Activated CD4-positive, alpha-beta memory T cell treated with anti-CD3 and anti-CD28 coated beads for 36 hours (primary cell): Measurements from ENCODE around the gene MYL12B. TPM values are rescaled to one million over a fixed set of nuclear protein-coding genes. Genes with fewer than 3 reads are reported as not detected.
"Not testable (repeated sequence)": the region's sequence is repeated elsewhere in the genome, so short reads cannot be mapped to it uniquely, and the experiment has no call there.

Experiments
- CTCF ChIA-PET: fragments of 350-600 bp; sonication (Branson Sonifier 250); formaldehyde crosslinking; loops from one replicate; lab custom pipeline; 2021; ENCODE audit warnings: antibody characterized with exemption, inconsistent platforms; lab: Charles Lee
- POLR2A ChIA-PET: fragments of 350-600 bp; sonication (Branson Sonifier 250); formaldehyde crosslinking; loops from one replicate; lab custom pipeline; 2021; ENCODE audit warnings: antibody characterized with exemption; lab: Charles Lee
- DNase-seq: peaks from one replicate; pipeline ENCODE4 v3.0.0-alpha.2; 2020
- H3K27ac Mint-ChIP-seq: one replicate; pipeline ENCODE4 v1.8.0; 2021; ENCODE audit warnings: mixed read lengths
- H3K27me3 Mint-ChIP-seq: one replicate; pipeline ENCODE4 v1.8.0; 2021; ENCODE audit warnings: mixed read lengths
- H3K36me3 Mint-ChIP-seq: one replicate; pipeline ENCODE4 v1.8.0; 2021; ENCODE audit warnings: mixed read lengths
- H3K4me1 Mint-ChIP-seq: one replicate; pipeline ENCODE4 v1.8.0; 2021; ENCODE audit warnings: low read depth, mixed read lengths
- H3K4me3 Mint-ChIP-seq: one replicate; pipeline ENCODE4 v1.8.0; 2021; ENCODE audit warnings: mild to moderate bottlenecking, mixed read lengths
- H3K9me3 Mint-ChIP-seq: one replicate; pipeline ENCODE4 v1.8.0; 2021; ENCODE audit warnings: mixed read lengths
- intact Hi-C: fragments of 100-400 bp; cut with micrococcal nuclease; formaldehyde crosslinking; loops from one replicate; pipeline ENCODE4 v1.15.1; 2023
- total RNA-seq, 2 experiments: library from RNA; stranded (reverse); gene quantifications; one replicate each; pipeline ENCODE4 v1.2.3, GENCODE V29; 2021

MYL12B gene
- total RNA-seq, 2 experiments from 2014 or later = 335 to 339 TPM

- intact Hi-C loops = no loop called here
- Mint-ChIP-seq H3K27ac (peak overlapping the region; percentile 64), H3K9me3 (no peaks in the 10 kb centered on the region), H3K27me3 (no peaks in the 10 kb centered on the region), H3K4me1 (peaks cover 68% of the 10 kb centered on the region), H3K36me3 (peaks cover 5% of the 10 kb centered on the region), H3K4me3 (peak overlapping the region; percentile 24)
- peak; percentile 40 for DNase-seq
- ChIA-PET POLR2A (interaction anchor here (1.3 to 1.8 kb wide), 2 partner anchors 16 to 33 kb away, joined by 4 to 5 read pairs; no protein-coding TSS in a partner anchor), CTCF (interaction anchor here (0.5 to 2.2 kb wide), 6 partner anchors 15 to 330 kb away, joined by 3 to 8 read pairs (median 4); no protein-coding TSS in a partner anchor)
Measured at GRCh38 chr18:3264362-3264761, 2.4 kb downstream of the MYL12B start.

GRCh38 chr18:3265564-3266033, 3.7 kb downstream of the MYL12B start:
- H3K4me3 Mint-ChIP-seq = peak overlapping the region; percentile 6
- no peaks in the 10 kb centered on the region for H3K27me3 Mint-ChIP-seq
- no peak for DNase-seq
- H3K36me3 Mint-ChIP-seq = peaks cover 5% of the 10 kb centered on the region
- ChIA-PET POLR2A (no interaction called here), CTCF (interaction anchor here (0.7 to 2.2 kb wide), 4 partner anchors 31 to 401 kb away, joined by 3 to 8 read pairs (median 4); no protein-coding TSS in a partner anchor)
- intact Hi-C loops = loop anchor here (1.0 kb wide), 1 partner anchor 185 kb away; the partner anchor contains the start of gene TGIF1
- H3K9me3 Mint-ChIP-seq = no peaks in the 10 kb centered on the region
- H3K27ac Mint-ChIP-seq = peak overlapping the region; percentile 72
- peaks cover 69% of the 10 kb centered on the region for H3K4me1 Mint-ChIP-seq

DNA sequence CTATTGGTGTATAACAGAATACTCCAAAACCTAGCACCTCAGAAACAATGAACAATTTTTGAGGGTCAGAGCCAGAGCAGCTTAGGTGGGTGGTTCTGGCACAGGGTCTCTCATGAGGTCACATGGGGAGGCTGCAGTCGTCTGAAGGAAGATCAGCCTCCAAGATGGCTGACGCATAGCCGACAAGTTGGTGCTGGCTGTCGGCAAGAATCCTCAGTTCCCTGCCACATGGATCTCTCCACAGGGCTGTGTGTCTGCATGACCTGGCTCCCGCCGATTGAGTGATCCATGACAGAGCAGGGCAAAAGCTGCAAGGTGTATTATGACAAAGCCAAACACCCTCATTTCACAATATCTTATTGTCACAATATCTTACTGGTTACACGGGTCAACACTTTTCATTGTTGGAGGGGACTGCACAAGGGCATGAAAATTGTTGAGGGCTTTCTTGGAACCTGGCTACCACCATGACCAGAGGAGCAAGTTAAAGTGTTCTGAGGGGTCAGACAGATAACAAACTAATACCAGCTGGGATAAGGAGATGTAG, 4.2 kb downstream of the MYL12B start:
- intact Hi-C loops = no loop called here
- Mint-ChIP-seq H3K4me3 (no peak overlapping the region), H3K4me1 (peaks cover 72% of the 10 kb centered on the region), H3K27me3 (no peaks in the 10 kb centered on the region), H3K27ac (peak overlapping the region; percentile 73), H3K9me3 (no peaks in the 10 kb centered on the region), H3K36me3 (peaks cover 5% of the 10 kb centered on the region)
- no peak for DNase-seq
- ChIA-PET POLR2A (no interaction called here), CTCF (interaction anchor here (0.7 to 1.8 kb wide), 3 partner anchors 31 to 400 kb away, joined by 3 to 6 read pairs (median 3); no protein-coding TSS in a partner anchor)

DNA sequence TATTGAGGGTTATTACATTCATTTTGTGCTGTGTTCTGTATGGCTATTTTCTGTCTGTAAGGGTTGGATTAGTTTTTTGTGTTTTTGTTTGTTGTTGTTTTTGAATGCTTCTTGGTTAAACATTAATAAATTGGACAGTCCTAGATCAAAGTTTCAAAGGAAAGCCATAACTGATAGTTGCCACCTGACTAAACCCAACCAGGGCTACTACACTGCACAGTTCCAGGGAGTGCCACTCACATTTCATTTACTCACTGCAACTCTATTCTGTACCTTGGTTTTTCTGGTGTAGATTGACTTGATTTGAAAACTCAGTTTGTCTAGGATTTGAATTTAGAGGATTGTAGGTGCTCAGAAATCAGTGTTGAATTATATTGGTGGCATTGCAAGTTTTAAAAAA, 6.4 kb downstream of the MYL12B start:
- Mint-ChIP-seq H3K27me3 (no peaks in the 10 kb centered on the region), H3K9me3 (no peaks in the 10 kb centered on the region), H3K36me3 (peaks cover 9% of the 10 kb centered on the region), H3K27ac (peak overlapping the region; percentile 23), H3K4me3 (no peak overlapping the region), H3K4me1 (peaks cover 89% of the 10 kb centered on the region)
- ChIA-PET POLR2A (no interaction called here), CTCF (interaction anchor here (1.0 kb wide), 1 partner anchor 14 kb away, joined by 3 read pairs; no protein-coding TSS in a partner anchor)
- no peak for DNase-seq
- intact Hi-C loops = no loop called here

DNA sequence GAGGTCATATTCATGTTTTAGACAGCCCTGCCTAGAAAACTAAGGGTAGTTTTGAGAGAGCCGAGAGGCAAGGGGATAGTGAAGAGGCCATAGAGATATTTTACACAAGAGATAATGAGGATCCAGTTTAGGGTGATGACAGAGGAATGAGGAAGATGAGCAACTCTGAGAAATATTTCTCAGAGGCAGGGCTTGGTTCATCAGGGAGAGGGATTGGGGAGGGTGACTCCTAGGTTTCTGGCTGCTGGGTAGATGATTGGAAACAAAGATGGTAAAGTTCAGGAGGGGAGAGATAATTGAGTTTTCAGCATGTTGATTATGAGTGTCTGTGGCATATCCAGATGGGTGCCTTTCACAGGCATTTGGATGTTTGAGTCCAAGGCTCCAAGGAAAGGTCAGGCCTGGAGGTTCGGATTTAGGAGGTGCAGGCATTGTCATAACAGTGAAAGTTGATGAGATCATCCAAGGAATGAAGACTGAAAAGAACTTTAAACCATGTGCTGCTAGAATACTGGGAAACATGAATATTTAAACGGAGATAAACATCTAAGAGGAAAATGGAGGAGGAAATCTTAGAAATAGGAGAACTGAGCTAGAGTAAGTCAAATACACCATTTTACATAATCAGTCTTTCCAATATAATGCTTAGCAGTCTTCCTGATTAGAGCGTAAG, 7.4 kb downstream of the MYL12B start:
- ChIA-PET CTCF (interaction anchor here (1.0 kb wide), 1 partner anchor 13 kb away, joined by 3 read pairs; no protein-coding TSS in a partner anchor), POLR2A (no interaction called here)
- DNase-seq = no peak
- Mint-ChIP-seq H3K4me1 (peaks cover 81% of the 10 kb centered on the region), H3K9me3 (no peaks in the 10 kb centered on the region), H3K36me3 (peaks cover 11% of the 10 kb centered on the region), H3K4me3 (no peak overlapping the region), H3K27me3 (no peaks in the 10 kb centered on the region), H3K27ac (peak overlapping the region; percentile 24)
- intact Hi-C loops = no loop called here

DNA sequence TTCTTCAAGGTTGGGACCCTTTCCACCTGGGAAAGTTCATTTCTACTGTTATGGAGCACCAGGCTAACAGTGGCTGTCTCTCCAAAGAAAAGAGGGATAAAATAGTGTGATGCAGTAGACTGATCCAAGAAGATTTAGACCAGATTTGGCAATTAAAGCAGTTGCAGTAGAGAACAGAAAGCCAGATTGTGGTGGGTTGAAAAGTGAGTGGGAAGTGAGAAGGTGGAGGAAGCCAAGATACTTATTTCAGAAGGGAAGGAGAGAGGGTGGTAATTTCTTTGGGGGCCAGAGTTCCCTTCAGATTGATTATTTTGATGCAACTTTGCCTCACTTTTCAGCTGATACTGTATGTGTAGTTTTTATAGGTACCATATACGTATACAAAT, 8.0 kb downstream of the MYL12B start:
- no peaks in the 10 kb centered on the region for H3K27me3 Mint-ChIP-seq
- H3K4me1 Mint-ChIP-seq = peaks cover 76% of the 10 kb centered on the region
- ChIA-PET CTCF (no interaction called here), POLR2A (no interaction called here)
- no peak for DNase-seq
- peaks cover 10% of the 10 kb centered on the region for H3K36me3 Mint-ChIP-seq
- intact Hi-C loops = no loop called here
- no peaks in the 10 kb centered on the region for H3K9me3 Mint-ChIP-seq
- H3K4me3 Mint-ChIP-seq = no peak overlapping the region
- H3K27ac Mint-ChIP-seq = peak overlapping the region; percentile 24

- H3K4me1 Mint-ChIP-seq = peaks cover 57% of the 10 kb centered on the region
- H3K36me3 Mint-ChIP-seq = peaks cover 23% of the 10 kb centered on the region
- peak overlapping the region; percentile 64 for H3K27ac Mint-ChIP-seq
- CTCF ChIA-PET = interaction anchor here (14.6 kb wide), 1 partner anchor 392 kb away, joined by 275 read pairs; no protein-coding TSS in a partner anchor
- no peak overlapping the region for H3K4me3 Mint-ChIP-seq
- no peak for DNase-seq
- intact Hi-C loops = no loop called here
- H3K9me3 Mint-ChIP-seq = no peaks in the 10 kb centered on the region
- no peaks in the 10 kb centered on the region for H3K27me3 Mint-ChIP-seq
- POLR2A ChIA-PET = no interaction called here
Measured at GRCh38 chr18:3273042-3273441, 11.1 kb downstream of the MYL12B start.

DNA sequence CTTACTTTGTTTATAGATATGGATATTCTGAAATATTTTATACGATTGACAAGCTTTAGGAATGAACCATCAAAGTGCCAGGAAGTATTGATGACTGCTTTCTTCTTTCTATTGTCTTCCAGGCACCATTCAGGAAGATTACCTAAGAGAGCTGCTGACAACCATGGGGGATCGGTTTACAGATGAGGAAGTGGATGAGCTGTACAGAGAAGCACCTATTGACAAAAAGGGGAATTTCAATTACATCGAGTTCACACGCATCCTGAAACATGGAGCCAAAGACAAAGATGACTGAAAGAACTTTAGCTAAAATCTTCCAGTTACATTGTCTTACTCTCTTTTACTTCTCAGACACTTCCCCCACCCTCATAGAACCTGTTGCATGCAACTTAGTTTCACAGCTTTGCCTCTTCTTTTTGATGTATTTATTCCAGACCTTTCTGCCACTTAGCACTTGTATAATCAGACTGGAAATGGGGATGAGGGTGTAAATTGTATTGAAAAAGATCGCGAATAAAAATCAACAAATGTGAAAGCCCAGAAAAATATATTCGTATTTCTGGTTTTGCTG, 15.8 kb downstream of the MYL12B start:
- Mint-ChIP-seq H3K36me3 (peaks cover 23% of the 10 kb centered on the region), H3K4me1 (peaks cover 12% of the 10 kb centered on the region), H3K27ac (peak overlapping the region; percentile 61)
- DNase-seq, H3K4me3 Mint-ChIP-seq, H3K27me3 Mint-ChIP-seq, H3K9me3 Mint-ChIP-seq, intact Hi-C loops: not testable (repeated sequence)
- ChIA-PET CTCF (interaction anchor here (1.1 to 14.6 kb wide), 4 partner anchors 20 to 387 kb away, joined by 3 to 275 read pairs (median 4); no protein-coding TSS in a partner anchor), POLR2A (interaction anchor here (0.6 to 1.3 kb wide), 2 partner anchors 14 to 29 kb away, joined by 3 read pairs; no protein-coding TSS in a partner anchor)

- DNase-seq = no peak
- H3K27ac Mint-ChIP-seq = no peak overlapping the region
- H3K36me3 Mint-ChIP-seq = peaks cover 18% of the 10 kb centered on the region
- POLR2A ChIA-PET = interaction anchor here (0.6 kb wide), 1 partner anchor 18 kb away, joined by 3 read pairs; no protein-coding TSS in a partner anchor
- no peak overlapping the region for H3K4me3 Mint-ChIP-seq
- intact Hi-C loops = loop anchor here (2.0 to 5.0 kb wide), 4 partner anchors 17 to 718 kb away; no protein-coding TSS in a partner anchor
- CTCF ChIA-PET = interaction anchor here (0.8 to 14.6 kb wide), 4 partner anchors 10 to 385 kb away, joined by 3 to 275 read pairs (median 4); no protein-coding TSS in a partner anchor
- H3K4me1 Mint-ChIP-seq = peaks cover 6% of the 10 kb centered on the region
- H3K9me3 Mint-ChIP-seq = no peaks in the 10 kb centered on the region
- H3K27me3 Mint-ChIP-seq = no peaks in the 10 kb centered on the region
Measured at GRCh38 chr18:3279201-3280185, 17.6 kb downstream of the MYL12B start.

- POLR2A ChIA-PET = no interaction called here
- Mint-ChIP-seq H3K27ac (no peak overlapping the region), H3K4me3 (no peak overlapping the region), H3K4me1 (peaks cover 6% of the 10 kb centered on the region), H3K27me3 (no peaks in the 10 kb centered on the region), H3K9me3 (no peaks in the 10 kb centered on the region), H3K36me3 (peaks cover 8% of the 10 kb centered on the region)
- intact Hi-C loops = loop anchor here (1.0 to 5.0 kb wide), 8 partner anchors 15 to 716 kb away; no protein-coding TSS in a partner anchor
- no peak for DNase-seq
- CTCF ChIA-PET = interaction anchor here (0.5 to 14.6 kb wide), 24 partner anchors 10 to 1767 kb away, joined by 3 to 275 read pairs (median 4); no protein-coding TSS in a partner anchor
Measured at GRCh38 chr18:3281456-3282400, 19.8 kb downstream of the MYL12B start.
